HepG2 (cell line): ENCODE results near the gene SLC7A6OS. TPM values are rescaled to one million over a fixed set of nuclear protein-coding genes. Genes with fewer than 3 reads are reported as not detected.

Source experiments
- BRD4 ChIP-seq: sonication (generic); formaldehyde crosslinking; IDR thresholded peaks from 2 replicates; pipeline ENCODE4 v1.4.0; 2020; ENCODE audit warnings: missing genetic modification reagents
- EP300 ChIP-seq, 3 experiments: sonication (generic) in 1 of 3; formaldehyde crosslinking in 1 of 3; IDR thresholded peaks; 2 replicates each; pipeline versions ENCODE4 v1.5.1 to v1.6.1; 2011 to 2020; ENCODE audit warnings: low read depth in 2 of 3, low read length in 2 of 3, borderline replicate concordance in 1 of 3, improper control_type of control experiment in 1 of 3, mild to moderate bottlenecking in 1 of 3, missing genetic modification reagents in 1 of 3, moderate library complexity in 1 of 3
- FOXK2 ChIP-seq: fragments of 450-650 bp; IDR thresholded peaks from 2 replicates; pipeline ENCODE4 v1.6.1; 2016
- HMG20B ChIP-seq: conservative IDR thresholded peaks from 2 replicates; pipeline ENCODE4 v1.6.1; 2016; ENCODE audit warnings: missing genetic modification reagents, missing compliant biosample characterization
- KDM2A ChIP-seq: sonication (generic); formaldehyde crosslinking; IDR thresholded peaks from 2 replicates; pipeline ENCODE4 v1.4.0; 2020; ENCODE audit warnings: low read depth, missing genetic modification reagents, borderline replicate concordance
- PHF21A ChIP-seq: sonication (generic); formaldehyde crosslinking; IDR thresholded peaks from 2 replicates; pipeline ENCODE4 v1.5.0; 2020; ENCODE audit warnings: mild to moderate bottlenecking, missing genetic modification reagents
- POLR2A ChIP-seq, 2 experiments: IDR thresholded peaks; 2 replicates each; pipeline ENCODE4 v1.6.1; 2011; ENCODE audit warnings: low read depth in 2 of 2, low read length in 2 of 2, mild to moderate bottlenecking in 1 of 2, moderate library complexity in 1 of 2; ENCODE audit not compliant: insufficient read depth in 1 of 2
- RFX5 ChIP-seq: IDR thresholded peaks from 2 replicates; pipeline ENCODE4 v1.6.1; 2011; ENCODE audit warnings: low read depth, low read length, improper control_type of control experiment
- SOX13 ChIP-seq, 3 experiments: fragments of 450-650 bp in 1 of 3; sonication (generic) in 1 of 3; formaldehyde crosslinking in 1 of 3; IDR thresholded peaks in 2 of 3; conservative IDR thresholded peaks in 1 of 3; 2 replicates each; pipeline versions ENCODE4 v1.5.0 to v1.6.1; 2016 to 2020; ENCODE audit warnings: antibody characterized with exemption in 1 of 3, mild to moderate bottlenecking in 1 of 3, missing compliant biosample characterization in 1 of 3, missing genetic modification reagents in 1 of 3, moderate library complexity in 1 of 3
- ZC3H13 ChIP-seq: sonication (generic); formaldehyde crosslinking; IDR thresholded peaks from 2 replicates; pipeline ENCODE4 v1.8.1; 2023; ENCODE audit warnings: mild to moderate bottlenecking, missing genetic modification reagents, moderate library complexity
- ZNF652 ChIP-seq: IDR thresholded peaks from 2 replicates; pipeline ENCODE4 v1.6.1; 2016; ENCODE audit warnings: low read depth, borderline replicate concordance
- ZNF766 ChIP-seq: sonication (generic); formaldehyde crosslinking; IDR thresholded peaks from 2 replicates; pipeline ENCODE4 v1.5.0; 2020; ENCODE audit warnings: missing genetic modification reagents, borderline replicate concordance
- polyA plus RNA-seq, 8 experiments: library from polyadenylated mRNA; depleted of rRNA in 3 of 8; stranded (reverse) in 7 of 8; unstranded in 1 of 8; fragments of >200 nt; fragmentation: Illumina TruSeq in 4 of 8; extraction: Trizol in 4 of 8; gene quantifications; 2 replicates each; pipeline versions ENCODE4 v1.2.1 to v1.2.3, GENCODE V29; 2011 to 2016; ENCODE audit warnings: low read depth in 4 of 8, missing spikeins in 1 of 8, mixed read lengths in 1 of 8; ENCODE audit not compliant: insufficient read depth in 1 of 8
- total RNA-seq, 5 experiments: library from RNA; depleted of rRNA; stranded (reverse); fragments of >200 nt; fragmentation: Illumina TruSeq; extraction: Trizol; gene quantifications; 2 replicates each; pipeline ENCODE4 v1.2.3, GENCODE V29; 2016; ENCODE audit warnings: low read depth in 1 of 5
- TF ChIP-seq, protein P1 (sequence below), 2 experiments: sonication (generic) in 1 of 2; formaldehyde crosslinking in 1 of 2; IDR thresholded peaks; 2 replicates each; pipeline versions ENCODE4 v1.4.0 to v1.6.1; 2018 to 2020; ENCODE audit warnings: missing genetic modification reagents in 2 of 2, borderline replicate concordance in 1 of 2, low read depth in 1 of 2, mild to moderate bottlenecking in 1 of 2, missing biosample characterization in 1 of 2
- TF ChIP-seq, protein P2 (sequence below): sonication (generic); formaldehyde crosslinking; IDR thresholded peaks from 2 replicates; pipeline ENCODE4 v1.8.1; 2022; ENCODE audit warnings: mild to moderate bottlenecking, missing genetic modification reagents
- TF ChIP-seq, protein P3 (sequence below): sonication (generic); formaldehyde crosslinking; IDR thresholded peaks from 2 replicates; pipeline ENCODE4 v1.5.0; 2020; ENCODE audit warnings: mild to moderate bottlenecking, low read depth, missing genetic modification reagents, borderline replicate concordance
- TF ChIP-seq, protein P4 (sequence below): fragments of 450-650 bp; IDR thresholded peaks from 2 replicates; pipeline ENCODE4 v1.6.1; 2017
- TF ChIP-seq, protein P5 (sequence below): sonication (generic); formaldehyde crosslinking; IDR thresholded peaks from 2 replicates; pipeline ENCODE4 v1.4.0; 2020; ENCODE audit warnings: missing genetic modification reagents
- TF ChIP-seq, protein P6 (sequence below): sonication (generic); formaldehyde crosslinking; IDR thresholded peaks from 2 replicates; pipeline ENCODE4 v1.4.0; 2020; ENCODE audit warnings: missing genetic modification reagents

SLC7A6OS gene
- total and polyA plus RNA-seq, 2 of the 13 experiments (the other 11 are each of a cell fraction or from before 2014, with no cell fraction given) = 11.2 to 21.5 TPM

DNA sequence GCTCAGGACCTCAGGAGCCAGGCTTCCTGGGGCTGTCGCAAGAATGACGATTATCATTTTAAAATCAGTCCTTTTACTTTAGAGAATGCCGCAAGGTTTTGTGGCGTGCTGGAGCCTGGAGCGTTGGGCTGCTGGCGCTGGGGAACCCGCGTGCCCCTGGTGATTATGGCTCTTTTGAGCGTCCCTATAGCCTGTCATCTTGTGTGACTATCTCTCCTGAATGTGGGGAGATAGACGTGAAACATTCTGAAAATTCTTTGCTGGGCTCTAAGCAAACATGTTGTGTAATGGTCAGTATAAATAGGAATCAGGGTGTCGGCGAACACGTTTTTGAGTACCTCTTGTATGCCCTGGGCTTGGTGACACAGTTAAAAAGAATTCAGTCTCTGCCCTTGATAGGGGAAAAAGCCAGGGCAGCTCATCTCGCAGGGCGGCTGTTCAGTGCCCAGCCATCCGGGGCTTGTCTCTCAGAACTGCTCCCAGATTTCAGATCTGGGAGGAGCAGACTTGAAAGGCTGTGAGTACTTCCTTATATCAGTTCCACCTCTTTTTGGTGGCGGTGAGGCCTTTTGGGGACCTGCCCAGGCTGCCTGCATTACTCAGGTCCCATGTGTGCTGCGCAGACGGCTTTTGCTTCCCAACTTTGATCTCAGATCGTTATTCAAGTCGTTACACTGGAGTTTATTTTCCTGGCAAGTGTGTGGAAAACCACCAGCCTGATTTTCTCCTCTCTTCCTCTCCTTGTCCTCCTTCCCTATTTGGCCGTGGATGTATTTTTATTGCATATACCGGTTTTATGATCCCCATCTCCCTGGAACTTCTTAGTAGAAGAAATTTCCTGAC is 45.4 kb downstream of the SLC7A6OS start (continued):
- TF ChIP-seq, protein P1, sequence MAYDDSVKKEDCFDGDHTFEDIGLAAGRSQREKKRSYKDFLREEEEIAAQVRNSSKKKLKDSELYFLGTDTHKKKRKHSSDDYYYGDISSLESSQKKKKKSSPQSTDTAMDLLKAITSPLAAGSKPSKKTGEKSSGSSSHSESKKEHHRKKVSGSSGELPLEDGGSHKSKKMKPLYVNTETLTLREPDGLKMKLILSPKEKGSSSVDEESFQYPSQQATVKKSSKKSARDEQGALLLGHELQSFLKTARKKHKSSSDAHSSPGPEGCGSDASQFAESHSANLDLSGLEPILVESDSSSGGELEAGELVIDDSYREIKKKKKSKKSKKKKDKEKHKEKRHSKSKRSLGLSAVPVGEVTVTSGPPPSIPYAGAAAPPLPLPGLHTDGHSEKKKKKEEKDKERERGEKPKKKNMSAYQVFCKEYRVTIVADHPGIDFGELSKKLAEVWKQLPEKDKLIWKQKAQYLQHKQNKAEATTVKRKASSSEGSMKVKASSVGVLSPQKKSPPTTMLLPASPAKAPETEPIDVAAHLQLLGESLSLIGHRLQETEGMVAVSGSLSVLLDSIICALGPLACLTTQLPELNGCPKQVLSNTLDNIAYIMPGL (CRISPR knock-in tag; IDR thresholded peaks at IDR 0.05; ENCODE audit: borderline replicate concordance in 1 of 2, low read depth in 1 of 2) = peak; percentile 41 to 45; a peak in 2 of 4 replicates
- TF ChIP-seq ZNF652 (CRISPR knock-in tag) = peak; percentile 36; the same call in 1 of the 2 replicates
- TF ChIP-seq, protein P2, sequence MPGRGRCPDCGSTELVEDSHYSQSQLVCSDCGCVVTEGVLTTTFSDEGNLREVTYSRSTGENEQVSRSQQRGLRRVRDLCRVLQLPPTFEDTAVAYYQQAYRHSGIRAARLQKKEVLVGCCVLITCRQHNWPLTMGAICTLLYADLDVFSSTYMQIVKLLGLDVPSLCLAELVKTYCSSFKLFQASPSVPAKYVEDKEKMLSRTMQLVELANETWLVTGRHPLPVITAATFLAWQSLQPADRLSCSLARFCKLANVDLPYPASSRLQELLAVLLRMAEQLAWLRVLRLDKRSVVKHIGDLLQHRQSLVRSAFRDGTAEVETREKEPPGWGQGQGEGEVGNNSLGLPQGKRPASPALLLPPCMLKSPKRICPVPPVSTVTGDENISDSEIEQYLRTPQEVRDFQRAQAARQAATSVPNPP (CRISPR knock-in tag) = no peak
- TF ChIP-seq KDM2A = peak; percentile 56; the same call in 1 of the 2 replicates
- peak; percentile 79 to 92 for TF ChIP-seq EP300 (IDR thresholded peaks at IDR 0.05; ENCODE audit: low read depth in 2 of 2, low read length in 2 of 2)
- TF ChIP-seq EP300 (CRISPR knock-in tag; IDR thresholded peaks at IDR 0.05; ENCODE audit: borderline replicate concordance) = peak; percentile 86
- peak; percentile 99 for TF ChIP-seq PHF21A (CRISPR knock-in tag)
- peak; percentile 25; the same call in 1 of the 2 replicates for TF ChIP-seq ZNF766 (CRISPR knock-in tag)
- TF ChIP-seq, protein P3, sequence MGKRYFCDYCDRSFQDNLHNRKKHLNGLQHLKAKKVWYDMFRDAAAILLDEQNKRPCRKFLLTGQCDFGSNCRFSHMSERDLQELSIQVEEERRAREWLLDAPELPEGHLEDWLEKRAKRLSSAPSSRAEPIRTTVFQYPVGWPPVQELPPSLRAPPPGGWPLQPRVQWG (CRISPR knock-in tag) = 0 out of 2 replicates have a peak, but pooled peaks have one; percentile 31
- TF ChIP-seq HMG20B (CRISPR knock-in tag) = peak; percentile 98
- peak; percentile 55; the same call in 1 of the 2 replicates for TF ChIP-seq ZC3H13 (CRISPR knock-in tag)
- peak; percentile 59 to 98; a peak in 3 of 4 replicates for TF ChIP-seq POLR2A (IDR thresholded peaks at IDR 0.05; ENCODE audit: insufficient read depth in 1 of 2, low read depth in 2 of 2, low read length in 2 of 2)
- TF ChIP-seq, protein P4, sequence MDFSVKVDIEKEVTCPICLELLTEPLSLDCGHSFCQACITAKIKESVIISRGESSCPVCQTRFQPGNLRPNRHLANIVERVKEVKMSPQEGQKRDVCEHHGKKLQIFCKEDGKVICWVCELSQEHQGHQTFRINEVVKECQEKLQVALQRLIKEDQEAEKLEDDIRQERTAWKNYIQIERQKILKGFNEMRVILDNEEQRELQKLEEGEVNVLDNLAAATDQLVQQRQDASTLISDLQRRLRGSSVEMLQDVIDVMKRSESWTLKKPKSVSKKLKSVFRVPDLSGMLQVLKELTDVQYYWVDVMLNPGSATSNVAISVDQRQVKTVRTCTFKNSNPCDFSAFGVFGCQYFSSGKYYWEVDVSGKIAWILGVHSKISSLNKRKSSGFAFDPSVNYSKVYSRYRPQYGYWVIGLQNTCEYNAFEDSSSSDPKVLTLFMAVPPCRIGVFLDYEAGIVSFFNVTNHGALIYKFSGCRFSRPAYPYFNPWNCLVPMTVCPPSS = no peak
- TF ChIP-seq, protein P5, sequence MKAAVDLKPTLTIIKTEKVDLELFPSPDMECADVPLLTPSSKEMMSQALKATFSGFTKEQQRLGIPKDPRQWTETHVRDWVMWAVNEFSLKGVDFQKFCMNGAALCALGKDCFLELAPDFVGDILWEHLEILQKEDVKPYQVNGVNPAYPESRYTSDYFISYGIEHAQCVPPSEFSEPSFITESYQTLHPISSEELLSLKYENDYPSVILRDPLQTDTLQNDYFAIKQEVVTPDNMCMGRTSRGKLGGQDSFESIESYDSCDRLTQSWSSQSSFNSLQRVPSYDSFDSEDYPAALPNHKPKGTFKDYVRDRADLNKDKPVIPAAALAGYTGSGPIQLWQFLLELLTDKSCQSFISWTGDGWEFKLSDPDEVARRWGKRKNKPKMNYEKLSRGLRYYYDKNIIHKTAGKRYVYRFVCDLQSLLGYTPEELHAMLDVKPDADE (CRISPR knock-in tag) = no peak; the same call in 1 of the 2 replicates
- TF ChIP-seq FOXK2 = peak; percentile 74; the same call in 1 of the 2 replicates
- no peak for TF ChIP-seq BRD4 (CRISPR knock-in tag)
- TF ChIP-seq SOX13 (IDR thresholded peaks at IDR 0.05) = peak; percentile 74
- peak in 1 of 2 experiments; percentile 93; a peak in 2 of 4 replicates for TF ChIP-seq SOX13 (CRISPR knock-in tag; conservative IDR thresholded peaks at IDR 0.05 in 1 of 2, IDR thresholded peaks at IDR 0.05 in 1 of 2)
- peak; percentile 69 for TF ChIP-seq RFX5
- TF ChIP-seq, protein P6, sequence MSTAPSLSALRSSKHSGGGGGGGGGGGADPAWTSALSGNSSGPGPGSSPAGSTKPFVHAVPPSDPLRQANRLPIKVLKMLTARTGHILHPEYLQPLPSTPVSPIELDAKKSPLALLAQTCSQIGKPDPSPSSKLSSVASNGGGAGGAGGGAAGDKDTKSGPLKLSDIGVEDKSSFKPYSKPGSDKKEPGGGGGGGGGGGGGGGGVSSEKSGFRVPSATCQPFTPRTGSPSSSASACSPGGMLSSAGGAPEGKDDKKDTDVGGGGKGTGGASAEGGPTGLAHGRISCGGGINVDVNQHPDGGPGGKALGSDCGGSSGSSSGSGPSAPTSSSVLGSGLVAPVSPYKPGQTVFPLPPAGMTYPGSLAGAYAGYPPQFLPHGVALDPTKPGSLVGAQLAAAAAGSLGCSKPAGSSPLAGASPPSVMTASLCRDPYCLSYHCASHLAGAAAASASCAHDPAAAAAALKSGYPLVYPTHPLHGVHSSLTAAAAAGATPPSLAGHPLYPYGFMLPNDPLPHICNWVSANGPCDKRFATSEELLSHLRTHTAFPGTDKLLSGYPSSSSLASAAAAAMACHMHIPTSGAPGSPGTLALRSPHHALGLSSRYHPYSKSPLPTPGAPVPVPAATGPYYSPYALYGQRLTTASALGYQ = peak; percentile 91; the same call in 1 of the 2 replicates
